Dedifferentiated amniotic fluid mesenchymal stem cell (primary cell): ENCODE data around the gene UVRAG.

Experiments used
- DNase-seq: peaks from one replicate; pipeline ENCODE4 v3.0.0-alpha.2; 2016; ENCODE audit errors: extremely low spot score

The UVRAG gene

DNA sequence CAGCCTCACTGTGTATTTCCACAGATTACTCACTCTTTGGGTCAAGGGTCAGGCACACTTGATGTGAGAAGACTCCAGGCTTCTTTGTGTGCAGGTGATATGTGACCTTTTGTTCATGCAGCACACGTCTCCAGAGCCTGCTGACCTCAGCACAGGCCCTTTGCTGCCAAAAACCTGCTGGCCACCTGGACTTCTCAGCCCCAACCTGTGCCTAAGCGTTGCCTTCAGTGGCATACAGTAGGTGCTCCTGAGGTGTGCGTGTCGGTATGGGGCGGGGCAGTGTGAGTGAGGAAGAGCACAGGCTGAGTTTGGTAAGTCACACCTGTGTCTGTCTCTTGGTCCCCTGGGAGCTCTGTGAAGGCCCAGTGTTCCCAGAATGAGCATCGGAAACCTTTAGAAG is 333.2 kb downstream of the UVRAG start:
- DNase-seq, result no peak

- DNase-seq, result no peak
Observed at GRCh38 chr11:76148941-76149613, 334.1 kb downstream of the UVRAG start.

DNA sequence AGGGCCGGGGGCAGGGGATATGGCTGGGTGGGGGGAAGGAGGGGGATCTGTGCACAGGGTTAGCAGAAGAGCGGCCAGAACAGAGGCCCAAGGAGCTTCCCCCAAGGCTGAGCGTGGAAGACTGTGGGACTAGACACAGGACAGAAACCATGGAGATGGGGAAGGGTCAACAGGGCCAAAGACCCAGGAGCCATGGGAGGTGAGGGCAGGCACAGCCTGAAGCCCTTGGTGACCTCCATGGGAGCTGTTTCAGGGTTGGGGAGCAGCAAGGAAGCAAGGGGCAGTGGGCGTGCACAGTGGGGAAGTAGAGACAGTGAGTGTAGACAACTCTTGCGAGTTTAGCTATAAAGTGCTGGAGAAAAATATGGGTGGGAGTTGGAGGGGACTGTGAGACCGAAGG is 334.7 kb downstream of the UVRAG start:
- DNase-seq, result no peak

GRCh38 chr11:76150141-76150540 is 335.1 kb downstream of the UVRAG start:
- DNase-seq, result no peak

GRCh38 chr11:76151556-76152085 is 336.6 kb downstream of the UVRAG start:
- DNase-seq, result no peak

DNA sequence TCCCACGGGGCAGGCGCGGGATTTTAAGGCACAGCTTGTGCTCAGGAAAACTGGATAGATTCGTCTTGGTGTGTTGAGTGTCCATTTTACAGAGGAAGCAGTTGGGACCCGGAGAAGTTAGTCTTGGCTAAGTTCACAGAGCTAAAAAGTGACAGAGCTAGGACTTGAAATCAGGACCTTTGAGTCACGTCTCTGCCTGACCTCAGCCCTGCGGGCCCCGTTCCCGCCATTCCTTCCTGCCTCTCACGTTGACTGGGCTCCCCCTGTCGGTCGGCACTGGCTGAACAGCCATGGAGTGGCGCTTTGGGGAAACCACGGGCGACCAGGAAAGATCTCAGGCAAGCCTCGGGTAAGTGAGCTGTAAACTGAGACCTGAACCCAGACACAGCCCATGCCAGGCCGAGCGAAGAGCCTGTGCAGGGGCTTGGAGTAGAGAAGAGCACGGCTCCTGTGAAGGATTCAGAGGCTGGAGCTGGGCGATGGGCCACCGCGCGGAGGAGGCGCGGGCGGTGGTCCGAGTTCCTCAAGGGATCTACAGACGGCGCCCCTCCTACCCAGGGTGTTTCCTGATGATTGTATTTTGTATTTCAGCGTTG is 337.2 kb downstream of the UVRAG start:
- DNase-seq, result no peak

GRCh38 chr11:76152741-76153570 is 337.9 kb downstream of the UVRAG start:
- DNase-seq, result no peak

DNA sequence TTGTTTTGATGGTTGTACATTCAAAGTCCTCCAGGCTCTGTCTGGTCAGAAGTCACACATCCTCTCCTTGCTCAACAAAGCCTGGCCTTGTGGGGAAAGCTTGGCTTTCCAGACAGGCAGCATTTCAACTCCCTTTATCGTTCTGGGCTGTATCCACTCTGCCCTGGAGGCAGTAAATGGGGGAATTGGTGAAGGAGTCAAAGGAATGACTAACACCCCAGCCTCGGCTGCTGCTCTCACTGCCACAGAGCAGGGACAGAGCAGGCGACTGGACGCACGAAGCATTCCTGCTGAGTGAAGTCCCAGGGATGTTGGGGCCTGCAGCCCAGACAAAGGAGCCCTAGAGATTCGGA is 338.5 kb downstream of the UVRAG start:
- peak; percentile 22 for DNase-seq

DNA sequence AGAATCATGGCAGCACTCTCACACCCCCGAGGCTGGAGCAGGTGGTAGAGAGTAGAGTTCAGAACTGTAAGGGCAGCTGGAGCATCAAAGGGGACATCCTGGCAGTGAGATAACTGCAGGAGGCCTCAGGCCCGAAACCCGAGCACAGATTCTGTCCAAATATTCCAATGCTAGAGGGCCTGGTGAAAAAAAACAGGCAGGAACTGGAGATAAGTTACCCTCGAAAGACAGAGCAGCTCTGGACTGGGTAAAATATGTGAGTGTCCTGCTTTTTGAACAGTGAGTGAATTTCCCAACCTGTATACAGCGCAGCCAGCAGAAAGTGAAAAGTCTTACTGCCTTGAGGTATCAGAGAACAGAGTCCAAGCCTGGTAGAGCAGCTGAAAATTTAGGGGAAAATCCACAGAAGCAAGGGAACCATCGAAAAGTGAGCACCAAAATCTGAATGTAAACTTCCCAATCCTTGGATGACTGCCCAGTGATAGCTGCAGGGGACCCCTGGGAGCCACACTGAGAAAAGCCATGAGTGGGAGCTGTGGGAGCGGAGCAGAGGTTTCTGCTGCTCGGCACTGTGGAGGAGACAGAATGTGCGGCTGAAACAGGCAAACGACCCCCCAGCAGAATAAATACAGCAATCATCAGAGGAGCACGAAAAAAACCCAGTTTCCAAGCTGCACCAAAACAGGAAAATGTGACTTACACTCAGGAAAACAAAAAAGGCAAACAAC is 340.7 kb downstream of the UVRAG start:
- no peak for DNase-seq

DNA sequence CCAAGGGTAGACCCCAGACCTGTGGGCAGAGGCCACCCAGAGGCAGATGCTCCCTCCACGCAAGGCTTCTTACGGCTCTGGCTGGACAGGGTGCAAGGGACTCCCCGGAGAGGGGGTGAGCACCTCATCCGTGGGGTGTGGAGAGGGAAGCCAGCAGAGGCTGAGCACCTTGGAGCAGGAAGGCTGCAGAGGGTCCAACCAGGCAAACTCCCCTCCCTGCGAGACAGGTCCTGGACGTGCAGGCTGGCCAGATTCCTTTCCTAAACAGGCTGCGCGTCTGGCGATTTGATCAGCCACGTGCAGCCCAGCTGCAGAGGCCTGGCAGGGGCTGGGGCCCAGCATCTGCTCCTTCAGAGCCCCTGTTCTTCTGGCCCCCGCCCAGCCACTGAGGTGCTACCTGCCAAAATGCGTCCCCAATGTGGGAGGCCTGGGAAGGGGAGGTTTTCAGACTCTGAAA is 342.0 kb downstream of the UVRAG start:
- DNase-seq, result no peak

GRCh38 chr11:76157891-76158290 is 342.9 kb downstream of the UVRAG start:
- DNase-seq, result no peak

- DNase-seq, result no peak
Observed at GRCh38 chr11:76158394-76159302, 343.6 kb downstream of the UVRAG start.

GRCh38 chr11:76159303-76159937 is 344.4 kb downstream of the UVRAG start:
- DNase-seq, result no peak

DNA sequence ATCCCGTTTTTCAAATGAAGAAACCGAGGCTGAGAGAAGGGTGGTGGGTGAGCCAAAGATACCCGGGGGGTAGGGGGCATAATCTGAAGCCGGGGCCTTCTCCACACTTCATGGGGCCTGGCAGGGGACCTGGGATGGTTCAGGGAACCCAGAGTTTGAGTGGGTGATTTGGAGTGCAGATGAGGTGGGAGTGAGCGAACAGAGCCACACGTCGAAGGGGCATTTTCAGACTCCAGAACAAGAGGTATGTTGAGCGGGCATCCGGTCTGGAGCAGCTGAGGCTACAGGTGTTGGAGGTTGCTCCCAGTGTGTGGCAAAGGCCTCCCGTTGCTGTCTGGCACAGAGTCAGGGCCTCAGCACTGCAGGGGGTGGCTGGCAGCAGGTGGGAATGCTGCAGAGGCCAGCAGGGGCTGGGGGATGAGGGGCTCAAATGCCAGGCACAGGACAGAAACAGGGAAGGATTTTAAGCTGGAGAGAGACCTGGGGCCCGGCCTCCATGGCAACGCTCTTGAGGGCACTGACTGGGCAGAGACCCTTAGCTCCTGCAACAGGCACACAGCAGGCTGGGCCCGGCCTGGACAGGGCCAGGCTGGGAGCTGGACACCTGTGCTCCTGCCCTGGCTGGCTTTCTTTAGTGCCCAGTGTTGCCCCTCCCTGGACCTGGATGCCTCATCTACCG is 345.1 kb downstream of the UVRAG start:
- DNase-seq, result no peak

GRCh38 chr11:76160856-76161255 is 345.8 kb downstream of the UVRAG start:
- no peak for DNase-seq

GRCh38 chr11:76161261-76161961 is 346.4 kb downstream of the UVRAG start:
- no peak for DNase-seq

- DNase-seq, result no peak
Observed at GRCh38 chr11:76162336-76163288, 347.6 kb downstream of the UVRAG start.

GRCh38 chr11:76163289-76163880 is 348.4 kb downstream of the UVRAG start:
- DNase-seq, result no peak
